Vagina (tissue), 2 donors: ENCODE data around the gene OR10G4. TPM values are rescaled to one million over a fixed set of nuclear protein-coding genes. Genes with fewer than 3 reads are reported as not detected.
"Not testable (repeated sequence)": the region's sequence is repeated elsewhere in the genome, so short reads cannot be mapped to it uniquely, and the experiment has no call there.

Experiments
- DNase-seq, 2 donors: peaks; one replicate each; pipeline ENCODE4 v3.0.0-alpha.2; 2017; ENCODE audit errors: extremely low spot score in 2 of 2
- H3K27ac ChIP-seq: fragments of 200-600 bp; sonication (generic); one replicate; pipeline ENCODE4 v1.5.1; 2019
- H3K27me3 ChIP-seq: fragments of 200-600 bp; sonication (generic); one replicate; pipeline ENCODE4 v1.5.1; 2019
- H3K36me3 ChIP-seq, 2 donors: fragments of 200-600 bp; sonication (generic); one replicate each; pipeline ENCODE4 v1.5.1; 2017 to 2019
- H3K4me1 ChIP-seq: fragments of 200-600 bp; sonication (generic); one replicate; pipeline ENCODE4 v1.5.1; 2019
- H3K4me3 ChIP-seq, 2 donors: fragments of 200-600 bp; sonication (generic); 1 replicate in 1 of 2; 2 replicates in 1 of 2; pipeline ENCODE4 v1.5.1; 2016 to 2019
- H3K9me3 ChIP-seq: fragments of 200-600 bp; sonication (generic); one replicate; pipeline ENCODE4 v1.5.1; 2019
- CTCF ChIP-seq, 3 experiments: fragments of 450-650 bp in 2 of 3; fragments of 200-600 bp in 1 of 3; sonication (generic) in 1 of 3; IDR thresholded peaks; one replicate each; pipeline ENCODE4 v1.5.1; 2017 to 2019; ENCODE audit warnings: antibody characterized with exemption in 3 of 3, mild to moderate bottlenecking in 2 of 3, moderate library complexity in 2 of 3
- POLR2A ChIP-seq, 2 donors: fragments of 450-650 bp; IDR thresholded peaks; one replicate each; pipeline ENCODE4 v1.6.1; 2017; ENCODE audit warnings: antibody characterized with exemption in 2 of 2, mild to moderate bottlenecking in 2 of 2, moderate library complexity in 2 of 2
- POLR2AphosphoS5 ChIP-seq, 2 donors: sonication (generic); formaldehyde crosslinking; IDR thresholded peaks; one replicate each; pipeline ENCODE4 v1.9.0; 2017; ENCODE audit warnings: antibody characterized with exemption in 2 of 2, mild to moderate bottlenecking in 2 of 2, low read depth in 1 of 2; ENCODE audit not compliant: insufficient read depth in 1 of 2
- intact Hi-C: fragments of 100-400 bp; cut with DNase I; formaldehyde crosslinking; loops from one replicate; pipeline ENCODE4 v1.15.1; 2023
- total RNA-seq: library from RNA; depleted of rRNA; stranded (reverse); fragments of >200 nt; gene quantifications from one replicate; pipeline ENCODE4 v1.2.3, GENCODE V29; 2016

The OR10G4 gene
- total RNA-seq, 1 donor from 2014 or later, result not detected

- no peak for TF ChIP-seq CTCF (IDR thresholded peaks at IDR 0.05)
- H3K4me3 ChIP-seq, result no peak within 1 kb of the TSS
- H3K27ac ChIP-seq, result no peak within 1 kb of the TSS
- DNase-seq, result no peak
- H3K36me3 ChIP-seq, result no peaks in the 10 kb centered on the region
- H3K4me1 ChIP-seq, result no peaks in the 10 kb centered on the region
- intact Hi-C loops, result no loop called here
- H3K27me3 ChIP-seq, result no peaks in the 10 kb centered on the region
- H3K9me3 ChIP-seq, result no peaks in the 10 kb centered on the region
Measured at GRCh38 chr11:123995119-123995518, 17.7 kb upstream of the OR10G4 start, which contains the start of gene OR10G6. Gene OR10G6, minus strand, starts transcription at chr11:123995161. Its CDS starts 0 bp downstream, at chr11:123995161.

GRCh38 chr11:124015837-124016236 is 3.0 kb downstream of the OR10G4 start:
- H3K27me3 ChIP-seq, DNase-seq, H3K27ac ChIP-seq, H3K36me3 ChIP-seq, H3K4me3 ChIP-seq, H3K4me1 ChIP-seq, intact Hi-C loops, H3K9me3 ChIP-seq: not testable (repeated sequence)

- Histone ChIP-seq H3K4me1 (no peaks in the 10 kb centered on the region), H3K36me3 (no peaks in the 10 kb centered on the region), H3K4me3 (no peak within 1 kb of the TSS), H3K9me3 (no peaks in the 10 kb centered on the region), H3K27ac (no peak within 1 kb of the TSS), H3K27me3 (no peaks in the 10 kb centered on the region)
- no peak for DNase-seq
- no peak for TF ChIP-seq POLR2A (IDR thresholded peaks at IDR 0.05)
- no peak for TF ChIP-seq CTCF (IDR thresholded peaks at IDR 0.05)
- no peak for TF ChIP-seq POLR2AphosphoS5 (IDR thresholded peaks at IDR 0.05; ENCODE audit: insufficient read depth in 1 of 2, low read depth in 1 of 2)
- intact Hi-C loops, result no loop called here
Measured at GRCh38 chr11:124026498-124026897, 13.7 kb downstream of the OR10G4 start, which contains the start of gene OR10G8. Gene OR10G8, plus strand, starts transcription at chr11:124026798. Its CDS starts 2,825 bp downstream, at chr11:124029623.

- Histone ChIP-seq H3K27ac (no peak overlapping the region), H3K27me3 (no peaks in the 10 kb centered on the region), H3K4me3 (no peak overlapping the region), H3K9me3 (no peaks in the 10 kb centered on the region), H3K36me3 (no peaks in the 10 kb centered on the region), H3K4me1 (no peaks in the 10 kb centered on the region)
- TF ChIP-seq POLR2A (IDR thresholded peaks at IDR 0.05) (no peak), POLR2AphosphoS5 (IDR thresholded peaks at IDR 0.05; ENCODE audit: insufficient read depth in 1 of 2, low read depth in 1 of 2) (no peak), CTCF (IDR thresholded peaks at IDR 0.05) (no peak)
- intact Hi-C loops, result no loop called here
- DNase-seq, result no peak
Measured at GRCh38 chr11:124036666-124037065, 23.9 kb downstream of the OR10G4 start.

- intact Hi-C loops, result no loop called here
- Histone ChIP-seq H3K27me3 (no peaks in the 10 kb centered on the region), H3K27ac (no peak overlapping the region), H3K4me3 (no peak overlapping the region), H3K4me1 (no peaks in the 10 kb centered on the region), H3K9me3 (no peaks in the 10 kb centered on the region), H3K36me3 (no peaks in the 10 kb centered on the region)
- DNase-seq, result no peak
- TF ChIP-seq POLR2AphosphoS5 (IDR thresholded peaks at IDR 0.05; ENCODE audit: insufficient read depth in 1 of 2, low read depth in 1 of 2) (no peak), CTCF (IDR thresholded peaks at IDR 0.05) (no peak), POLR2A (IDR thresholded peaks at IDR 0.05) (no peak)
Measured at GRCh38 chr11:124039557-124039956, 26.8 kb downstream of the OR10G4 start.

GRCh38 chr11:124041254-124041653 is 28.5 kb downstream of the OR10G4 start, which contains the start of gene OR10G7:
Gene OR10G7, minus strand, starts transcription at chr11:124041325. Its CDS starts 2,324 bp downstream, at chr11:124039001.
- Histone ChIP-seq H3K27me3 (no peaks in the 10 kb centered on the region), H3K9me3 (no peaks in the 10 kb centered on the region), H3K4me3 (no peak within 1 kb of the TSS), H3K4me1 (no peaks in the 10 kb centered on the region), H3K27ac (no peak within 1 kb of the TSS), H3K36me3 (no peaks in the 10 kb centered on the region)
- no peak for TF ChIP-seq POLR2A (IDR thresholded peaks at IDR 0.05)
- TF ChIP-seq POLR2AphosphoS5 (IDR thresholded peaks at IDR 0.05; ENCODE audit: insufficient read depth in 1 of 2, low read depth in 1 of 2), result no peak
- no peak for TF ChIP-seq CTCF (IDR thresholded peaks at IDR 0.05)
- DNase-seq, result no peak
- intact Hi-C loops, result no loop called here
